A549 (cell line): ENCODE measurements around the gene NUDT5. TPM values are rescaled to one million over a fixed set of nuclear protein-coding genes. Genes with fewer than 3 reads are reported as not detected.
"Not testable (repeated sequence)": the region's sequence is repeated elsewhere in the genome, so short reads cannot be mapped to it uniquely, and the experiment has no call there.

ENCODE experiments used
- ATAC-seq, 2 experiments: fragments of 200-7000 bp in 1 of 2; fragments of >200 bp in 1 of 2; cut with Nextera tagmentation in 1 of 2; cut with Tn5 transposase in 1 of 2; 3 replicates each; pipeline versions ENCODE4 v1.8.0 to v1.9.1; 2018 to 2020; ENCODE audit warnings: mild to moderate bottlenecking in 1 of 2, moderate library complexity in 1 of 2
- CTCF ChIA-PET: fragments of 300-600 bp; sonication (Branson Sonifier 250); formaldehyde crosslinking; extraction: SDS; loops from one replicate; lab custom pipeline; 2021; ENCODE audit warnings: antibody characterized with exemption, inconsistent platforms; lab: Yijun Ruan, JAX
- POLR2A ChIA-PET: fragments of 350-600 bp; formaldehyde crosslinking; extraction: SDS; loops from one replicate; lab custom pipeline; 2021; ENCODE audit warnings: antibody characterized with exemption, inconsistent platforms; lab: Yijun Ruan, JAX
- DNase-seq, 2 experiments: peaks; one replicate each; pipeline versions ENCODE4 v3.0.0 to v3.0.0-alpha.2; 2011 to 2016; ENCODE audit warnings: low read depth in 1 of 2, low spot score in 1 of 2
- FAIRE-seq: peaks from 2 replicates; lab custom pipeline; 2011; peaks lifted over from hg19 to GRCh38; lab: Jason Lieb, UNC
- H3K27ac ChIP-seq, 2 experiments: fragments of >200 bp; sonication (Bioruptor Twin); formaldehyde crosslinking; 3 replicates each; pipeline ENCODE4 v1.5.1; 2016 to 2017
- H3K4me1 ChIP-seq: fragments of >200 bp; sonication (Bioruptor Twin); formaldehyde crosslinking; 3 replicates; pipeline ENCODE4 v1.6.1; 2016
- H3K4me2 ChIP-seq: fragments of >200 bp; sonication (Bioruptor Twin); formaldehyde crosslinking; 3 replicates; pipeline ENCODE4 v1.6.1; 2016
- H3K4me3 ChIP-seq: fragments of >200 bp; sonication (Bioruptor Twin); formaldehyde crosslinking; 3 replicates; pipeline ENCODE4 v1.5.1; 2016
- H3K9me3 ChIP-seq: fragments of >200 bp; sonication (Bioruptor Twin); formaldehyde crosslinking; 3 replicates; pipeline ENCODE4 v1.6.1; 2016
- BCL3 ChIP-seq: fragments of >200 bp; sonication (Bioruptor Twin); formaldehyde crosslinking; IDR thresholded peaks from 3 replicates; pipeline ENCODE4 v1.6.1; 2016
- CEBPB ChIP-seq, 2 experiments: fragments of >200 bp in 1 of 2; sonication (Bioruptor Twin) in 1 of 2; formaldehyde crosslinking in 1 of 2; IDR thresholded peaks; 2 replicates each; pipeline ENCODE4 v1.6.1; 2012 to 2016
- CHD2 ChIP-seq: fragments of 150-350 bp; IDR thresholded peaks from 2 replicates; pipeline ENCODE4 v1.6.1; 2014; ENCODE audit warnings: low read length; ENCODE audit not compliant: partially characterized antibody
- CHD4 ChIP-seq: fragments of 200-600 bp; sonication (generic); IDR thresholded peaks from 2 replicates; pipeline ENCODE4 v1.6.1; 2016; ENCODE audit warnings: antibody characterized with exemption, mild to moderate bottlenecking, borderline replicate concordance
- EP300 ChIP-seq, 2 experiments: fragments of >200 bp; sonication (Bioruptor Twin); formaldehyde crosslinking; IDR thresholded peaks; 2 replicates in 1 of 2; 3 replicates in 1 of 2; pipeline ENCODE4 v1.6.1; 2016 to 2017
- ESRRA ChIP-seq: fragments of 150-350 bp; IDR thresholded peaks from 2 replicates; pipeline ENCODE4 v1.6.1; 2014; ENCODE audit warnings: mild to moderate bottlenecking, low read length, borderline replicate concordance
- GATA3 ChIP-seq: IDR thresholded peaks from 2 replicates; pipeline ENCODE4 v1.6.1; 2012; ENCODE audit warnings: borderline replicate concordance
- HOXA7 ChIP-seq: fragments of 250-450 bp; sonication (Bioruptor Pico); IDR thresholded peaks from 2 replicates; pipeline ENCODE4 v1.5.0; 2020; ENCODE audit warnings: mild to moderate bottlenecking, moderate library complexity
- KDM1A ChIP-seq: fragments of 200-600 bp; sonication (generic); IDR thresholded peaks from 2 replicates; pipeline ENCODE4 v1.6.1; 2016; ENCODE audit warnings: low read depth, mild to moderate bottlenecking
- MAFK ChIP-seq: fragments of 450-650 bp; IDR thresholded peaks from 2 replicates; pipeline ENCODE4 v1.6.1; 2014; ENCODE audit not compliant: partially characterized antibody
- MAZ ChIP-seq: fragments of 150-350 bp; IDR thresholded peaks from 2 replicates; pipeline ENCODE4 v1.6.1; 2014; ENCODE audit warnings: antibody characterized with exemption, low read depth, low read length, borderline replicate concordance
- NPAS2 ChIP-seq: fragments of 250-450 bp; sonication (Bioruptor Pico); IDR thresholded peaks from 2 replicates; pipeline ENCODE4 v1.8.0; 2022; ENCODE audit warnings: mild to moderate bottlenecking, moderate library complexity, borderline replicate concordance
- NR3C1 ChIP-seq: fragments of >200 bp; sonication (Bioruptor Twin); formaldehyde crosslinking; IDR thresholded peaks from 3 replicates; pipeline ENCODE4 v1.6.1; 2017
- RAD21 ChIP-seq, 2 experiments: fragments of >200 bp in 1 of 2; sonication (Bioruptor Twin) in 1 of 2; formaldehyde crosslinking in 1 of 2; IDR thresholded peaks in 1 of 2; conservative IDR thresholded peaks in 1 of 2; 2 replicates in 1 of 2; 3 replicates in 1 of 2; pipeline ENCODE4 v1.6.1; 2012 to 2018; ENCODE audit warnings: inconsistent platforms in 1 of 2
- RARB ChIP-seq: fragments of 250-450 bp; sonication (Bioruptor Pico); IDR thresholded peaks from 2 replicates; pipeline ENCODE4 v1.8.0; 2021; ENCODE audit warnings: mild to moderate bottlenecking, moderate library complexity
- RFX5 ChIP-seq: fragments of 450-650 bp; IDR thresholded peaks from 2 replicates; pipeline ENCODE4 v1.7.1; 2014; ENCODE audit warnings: antibody characterized with exemption, mild to moderate bottlenecking, moderate library complexity
- RNF2 ChIP-seq: fragments of 200-600 bp; sonication (generic); IDR thresholded peaks from 2 replicates; pipeline ENCODE4 v1.6.1; 2016; ENCODE audit warnings: low read depth, mild to moderate bottlenecking, antibody characterized with exemption, moderate library complexity, borderline replicate concordance
- TP53 ChIP-seq: fragments of 250-450 bp; sonication (Bioruptor Pico); IDR thresholded peaks from 2 replicates; pipeline ENCODE4 v1.5.0; 2021; ENCODE audit warnings: mild to moderate bottlenecking, moderate library complexity
- ZNF302 ChIP-seq: fragments of 250-450 bp; sonication (Bioruptor Pico); IDR thresholded peaks from 2 replicates; pipeline ENCODE4 v1.9.0; 2021; ENCODE audit warnings: inconsistent platforms, mild to moderate bottlenecking, moderate library complexity
- WGBS: methylation state at CpG from one replicate; pipeline ENCODE4 v1.1.6; 2017; ENCODE audit errors: missing lambda C conversion rate; 5-methylcytosine and 5-hydroxymethylcytosine counted together
- polyA plus RNA-seq, 4 experiments: library from polyadenylated mRNA; depleted of rRNA in 3 of 4; stranded (reverse); fragments of >200 nt; fragmentation: RNase III in 1 of 4; extraction: RNeasy Plus Mini Kit Qiagen cat#74134 plus additional on column Dnase treatment in 1 of 4; gene quantifications; 2 replicates in 3 of 4; 3 replicates in 1 of 4; pipeline ENCODE4 v1.2.3, GENCODE V29; 2011 to 2017
- TF ChIP-seq, protein P1 (sequence below): fragments of 250-450 bp; sonication (Bioruptor Pico); IDR thresholded peaks from 2 replicates; pipeline ENCODE4 v1.5.0; 2020; ENCODE audit warnings: low read depth, mild to moderate bottlenecking, moderate library complexity
- TF ChIP-seq, protein P2 (sequence below): IDR thresholded peaks from 2 replicates; pipeline ENCODE4 v1.6.1; 2012
- TF ChIP-seq, protein P3 (sequence below): fragments of >200 bp; sonication (Bioruptor Twin); formaldehyde crosslinking; IDR thresholded peaks from 3 replicates; pipeline ENCODE4 v1.5.1; 2016

NUDT5 gene
- polyA plus RNA-seq, 2 of the 4 experiments (the other 2 are of a cell fraction): 146 to 190 TPM

- CTCF ChIA-PET: no interaction called here
- Histone ChIP-seq H3K4me2 (no peak overlapping the region), H3K9me3 (no peaks in the 10 kb centered on the region), H3K4me1 (no peaks in the 10 kb centered on the region; the same call in 2 of the 3 replicates), H3K27ac (no peak overlapping the region), H3K4me3 (no peak overlapping the region)
- TF ChIP-seq RAD21 (conservative IDR thresholded peaks at IDR 0.05 in 1 of 2, IDR thresholded peaks at IDR 0.05 in 1 of 2) (no peak), MAZ (no peak), KDM1A (no peak), HOXA7 (CRISPR knock-in tag) (no peak), RARB (CRISPR knock-in tag) (no peak), EP300 (IDR thresholded peaks at IDR 0.05) (no peak), GATA3 (no peak), CEBPB (IDR thresholded peaks at IDR 0.05) (no peak), NR3C1 (no peak), ZNF302 (CRISPR knock-in tag) (no peak), RNF2 (no peak), ESRRA (no peak), NPAS2 (CRISPR knock-in tag) (no peak)
- TF ChIP-seq, protein P1, sequence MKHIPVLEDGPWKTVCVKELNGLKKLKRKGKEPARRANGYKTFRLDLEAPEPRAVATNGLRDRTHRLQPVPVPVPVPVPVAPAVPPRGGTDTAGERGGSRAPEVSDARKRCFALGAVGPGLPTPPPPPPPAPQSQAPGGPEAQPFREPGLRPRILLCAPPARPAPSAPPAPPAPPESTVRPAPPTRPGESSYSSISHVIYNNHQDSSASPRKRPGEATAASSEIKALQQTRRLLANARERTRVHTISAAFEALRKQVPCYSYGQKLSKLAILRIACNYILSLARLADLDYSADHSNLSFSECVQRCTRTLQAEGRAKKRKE: no peak
- WGBS: 93% methylated on average over 3 of the region's 3 CpGs
- ATAC-seq (no peak), FAIRE-seq (no peak), DNase-seq (no peak)
- POLR2A ChIA-PET: no interaction called here
Measured at GRCh38 chr10:12235116-12235694, 39.5 kb upstream of the NUDT5 start.

DNA sequence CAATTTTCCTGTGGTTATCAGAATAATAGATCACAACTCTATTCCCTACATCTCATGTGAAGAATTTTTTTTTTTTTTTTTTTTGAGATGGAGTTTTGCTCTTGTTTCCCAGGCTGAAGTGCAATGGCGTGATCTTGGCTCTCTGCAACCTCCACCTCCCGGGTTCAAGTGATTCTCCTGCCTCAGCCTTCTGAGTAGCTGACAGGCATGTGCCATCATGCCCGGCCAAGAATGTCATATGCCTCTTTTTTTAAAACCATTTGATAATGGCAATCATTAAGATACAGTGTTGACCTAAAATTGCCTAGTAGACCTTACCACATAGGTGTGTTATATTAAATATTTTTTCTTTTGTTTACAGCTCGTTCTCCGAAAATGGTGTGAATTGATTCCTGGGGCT is 39.0 kb upstream of the NUDT5 start:
- DNase-seq, POLR2A ChIA-PET, H3K4me3 ChIP-seq, ATAC-seq, H3K4me2 ChIP-seq, H3K27ac ChIP-seq, H3K9me3 ChIP-seq, H3K4me1 ChIP-seq, FAIRE-seq, CTCF ChIA-PET: not testable (repeated sequence)
- WGBS: 92% methylated on average over 5 of the region's 5 CpGs

- H3K4me2 ChIP-seq: no peak overlapping the region
- WGBS: 92% methylated on average over 11 of the region's 11 CpGs
- ATAC-seq (0 out of 6 replicates have a peak, but pooled peaks of 1 of the 2 experiments have one; percentile 13), FAIRE-seq (no peak), DNase-seq (no peak)
- no peak for TF ChIP-seq CHD4
- CTCF ChIA-PET: interaction anchor here (3.2 kb wide), 1 partner anchor 14 kb away, joined by 28 read pairs; no protein-coding TSS in a partner anchor
- no peaks in the 10 kb centered on the region; the same call in 2 of the 3 replicates for H3K4me1 ChIP-seq
- POLR2A ChIA-PET: interaction anchor here (1.4 kb wide), 1 partner anchor 33 kb away, joined by 5 read pairs; the partner anchor contains the start of genes CDC123 and NUDT5
- no peaks in the 10 kb centered on the region for H3K9me3 ChIP-seq
- H3K27ac ChIP-seq: no peak overlapping the region
- H3K4me3 ChIP-seq: no peak overlapping the region
Measured at GRCh38 chr10:12228851-12229250, 33.2 kb upstream of the NUDT5 start.

- H3K9me3 ChIP-seq, H3K4me3 ChIP-seq, DNase-seq, CTCF ChIA-PET, H3K27ac ChIP-seq, FAIRE-seq, H3K4me1 ChIP-seq, POLR2A ChIA-PET, ATAC-seq, H3K4me2 ChIP-seq: not testable (repeated sequence)
- WGBS: 92% methylated on average over 2 of the region's 28 CpGs
Measured at GRCh38 chr10:12226438-12226837, 30.7 kb upstream of the NUDT5 start.

- FAIRE-seq: no peak
Measured at GRCh38 chr10:12225444-12225843, 29.8 kb upstream of the NUDT5 start.

More at GRCh38 chr10:12225444-12225843, 29.8 kb upstream of the NUDT5 start:
- H3K4me2 ChIP-seq: no peak overlapping the region
- DNase-seq: no peak
- ChIA-PET POLR2A (no interaction called here), CTCF (interaction anchor here (1.9 to 2.7 kb wide), 2 partner anchors 11 to 485 kb away, joined by 4 to 27 read pairs; no protein-coding TSS in a partner anchor)
- no peaks in the 10 kb centered on the region for H3K9me3 ChIP-seq
- WGBS: 94% methylated on average over 2 of the region's 2 CpGs
- peaks cover 9% of the 10 kb centered on the region for H3K4me1 ChIP-seq
- TF ChIP-seq CHD2 (no peak), RFX5 (no peak), MAFK (no peak), BCL3 (no peak), TP53 (CRISPR knock-in tag) (no peak)
- TF ChIP-seq, protein P2, sequence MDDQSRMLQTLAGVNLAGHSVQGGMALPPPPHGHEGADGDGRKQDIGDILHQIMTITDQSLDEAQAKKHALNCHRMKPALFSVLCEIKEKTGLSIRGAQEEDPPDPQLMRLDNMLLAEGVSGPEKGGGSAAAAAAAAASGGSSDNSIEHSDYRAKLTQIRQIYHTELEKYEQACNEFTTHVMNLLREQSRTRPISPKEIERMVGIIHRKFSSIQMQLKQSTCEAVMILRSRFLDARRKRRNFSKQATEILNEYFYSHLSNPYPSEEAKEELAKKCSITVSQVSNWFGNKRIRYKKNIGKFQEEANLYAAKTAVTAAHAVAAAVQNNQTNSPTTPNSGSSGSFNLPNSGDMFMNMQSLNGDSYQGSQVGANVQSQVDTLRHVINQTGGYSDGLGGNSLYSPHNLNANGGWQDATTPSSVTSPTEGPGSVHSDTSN: no peak
- TF ChIP-seq, protein P3, sequence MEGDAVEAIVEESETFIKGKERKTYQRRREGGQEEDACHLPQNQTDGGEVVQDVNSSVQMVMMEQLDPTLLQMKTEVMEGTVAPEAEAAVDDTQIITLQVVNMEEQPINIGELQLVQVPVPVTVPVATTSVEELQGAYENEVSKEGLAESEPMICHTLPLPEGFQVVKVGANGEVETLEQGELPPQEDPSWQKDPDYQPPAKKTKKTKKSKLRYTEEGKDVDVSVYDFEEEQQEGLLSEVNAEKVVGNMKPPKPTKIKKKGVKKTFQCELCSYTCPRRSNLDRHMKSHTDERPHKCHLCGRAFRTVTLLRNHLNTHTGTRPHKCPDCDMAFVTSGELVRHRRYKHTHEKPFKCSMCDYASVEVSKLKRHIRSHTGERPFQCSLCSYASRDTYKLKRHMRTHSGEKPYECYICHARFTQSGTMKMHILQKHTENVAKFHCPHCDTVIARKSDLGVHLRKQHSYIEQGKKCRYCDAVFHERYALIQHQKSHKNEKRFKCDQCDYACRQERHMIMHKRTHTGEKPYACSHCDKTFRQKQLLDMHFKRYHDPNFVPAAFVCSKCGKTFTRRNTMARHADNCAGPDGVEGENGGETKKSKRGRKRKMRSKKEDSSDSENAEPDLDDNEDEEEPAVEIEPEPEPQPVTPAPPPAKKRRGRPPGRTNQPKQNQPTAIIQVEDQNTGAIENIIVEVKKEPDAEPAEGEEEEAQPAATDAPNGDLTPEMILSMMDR: no peak
- H3K4me3 ChIP-seq: no peak overlapping the region
- ATAC-seq: no peak
- no peak overlapping the region for H3K27ac ChIP-seq
